IPS-18a (cell line): ENCODE measurements around the gene SMYD2.
"Not testable (repeated sequence)": the region's sequence is repeated elsewhere in the genome, so short reads cannot be mapped to it uniquely, and the experiment has no call there.

Experiments used
- H3K27ac ChIP-seq: one replicate; pipeline ENCODE4 v1.5.1; 2013; ENCODE audit warnings: low read length
- H3K27me3 ChIP-seq: one replicate; pipeline ENCODE4 v1.6.1; 2013; ENCODE audit warnings: mild to moderate bottlenecking, low read length; ENCODE audit not compliant: control insufficient read depth, insufficient read depth
- H3K36me3 ChIP-seq: one replicate; pipeline ENCODE4 v1.6.1; 2013; ENCODE audit warnings: low read depth, low read length; ENCODE audit not compliant: control insufficient read depth
- H3K4me1 ChIP-seq: one replicate; pipeline ENCODE4 v1.6.1; 2013; ENCODE audit warnings: low read depth, low read length; ENCODE audit not compliant: control insufficient read depth
- H3K4me3 ChIP-seq: one replicate; pipeline ENCODE4 v1.5.1; 2013; ENCODE audit warnings: low read length
- H3K9ac ChIP-seq: one replicate; pipeline ENCODE4 v1.6.1; 2013; ENCODE audit warnings: mild to moderate bottlenecking, low read length, moderate library complexity
- H3K9me3 ChIP-seq: one replicate; pipeline ENCODE4 v1.6.1; 2013; ENCODE audit warnings: low read depth, low read length; ENCODE audit not compliant: control insufficient read depth

SMYD2 gene

DNA sequence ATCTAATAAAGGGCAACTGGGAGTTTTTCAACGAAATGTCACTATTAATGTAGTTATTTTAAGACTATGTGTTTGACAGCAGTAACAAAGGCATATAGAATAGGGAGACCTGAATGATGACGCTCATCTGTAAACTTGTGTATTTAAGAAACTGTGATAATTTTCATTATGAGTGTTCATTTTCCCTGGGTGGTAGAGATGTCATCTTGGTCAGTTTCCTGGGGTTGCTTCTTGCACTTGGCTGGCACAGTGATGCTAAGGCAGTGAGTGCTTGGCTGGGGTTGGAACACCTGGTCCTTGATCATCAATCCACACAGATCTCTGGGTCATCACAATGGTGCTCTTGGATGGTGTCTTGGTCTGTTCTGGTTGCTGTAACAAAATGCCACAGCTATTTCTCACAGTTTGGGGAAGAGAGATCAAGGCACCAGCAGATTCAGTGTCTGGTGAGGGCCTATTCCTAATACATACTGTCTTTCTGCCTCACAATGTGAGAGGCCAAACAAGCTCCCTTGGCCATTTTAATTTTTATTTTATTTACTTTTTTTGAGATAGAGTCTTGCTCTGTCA lies 7.9 kb upstream of the SMYD2 start:
- Histone ChIP-seq H3K9me3 (no peaks in the 10 kb centered on the region), H3K27ac (no peak overlapping the region), H3K4me3 (no peak overlapping the region), H3K36me3 (no peaks in the 10 kb centered on the region), H3K4me1 (peaks cover 10% of the 10 kb centered on the region), H3K9ac (no peak overlapping the region), H3K27me3 (no peaks in the 10 kb centered on the region)

DNA sequence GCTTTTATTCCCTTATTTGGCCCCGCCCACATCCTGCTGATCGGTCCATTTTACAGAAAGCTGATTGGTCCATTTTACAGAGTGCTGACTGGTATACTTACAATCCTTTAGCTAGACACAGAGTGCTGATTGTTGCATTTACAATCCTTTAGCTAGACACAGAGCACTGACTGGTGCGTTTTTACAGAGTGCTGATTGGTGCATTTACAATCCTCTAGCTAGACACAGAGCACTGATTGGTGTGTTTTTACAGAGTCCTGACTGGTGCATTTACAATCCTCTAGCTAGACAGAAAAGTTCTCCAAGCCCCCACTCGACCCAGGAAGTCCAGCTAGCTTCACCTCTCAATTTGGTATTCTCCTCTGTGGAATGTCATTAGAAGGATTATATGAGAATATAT lies 5.3 kb upstream of the SMYD2 start:
- H3K4me1 ChIP-seq, result peaks cover 17% of the 10 kb centered on the region
- not testable (repeated sequence) for H3K27ac ChIP-seq, H3K36me3 ChIP-seq, H3K4me3 ChIP-seq, H3K9me3 ChIP-seq, H3K9ac ChIP-seq
- peaks cover 18% of the 10 kb centered on the region for H3K27me3 ChIP-seq

- H3K27me3 ChIP-seq, result peaks cover 21% of the 10 kb centered on the region
- H3K27ac ChIP-seq, result no peak overlapping the region
- no peaks in the 10 kb centered on the region for H3K36me3 ChIP-seq
- H3K9me3 ChIP-seq, result no peaks in the 10 kb centered on the region
- peaks cover 10% of the 10 kb centered on the region for H3K4me1 ChIP-seq
- H3K9ac ChIP-seq, result no peak overlapping the region
- no peak overlapping the region for H3K4me3 ChIP-seq
Measured at GRCh38 chr1:214276786-214277185, 4.2 kb upstream of the SMYD2 start.

- H3K9ac ChIP-seq, result no peak overlapping the region
- no peaks in the 10 kb centered on the region for H3K9me3 ChIP-seq
- peaks cover 11% of the 10 kb centered on the region for H3K4me1 ChIP-seq
- H3K36me3 ChIP-seq, result no peaks in the 10 kb centered on the region
- H3K27ac ChIP-seq, result no peak overlapping the region
- H3K27me3 ChIP-seq, result peaks cover 33% of the 10 kb centered on the region
- no peak overlapping the region for H3K4me3 ChIP-seq
Measured at GRCh38 chr1:214277704-214278635, 3.0 kb upstream of the SMYD2 start.

- Histone ChIP-seq H3K27ac (peak overlapping the region; percentile 40), H3K4me3 (peak overlapping the region; percentile 73), H3K36me3 (no peaks in the 10 kb centered on the region), H3K9me3 (no peaks in the 10 kb centered on the region), H3K27me3 (peaks cover 41% of the 10 kb centered on the region), H3K9ac (peak overlapping the region; percentile 60), H3K4me1 (peaks cover 11% of the 10 kb centered on the region)
Measured at GRCh38 chr1:214280386-214281020, 456 bp upstream of the SMYD2 start.

DNA sequence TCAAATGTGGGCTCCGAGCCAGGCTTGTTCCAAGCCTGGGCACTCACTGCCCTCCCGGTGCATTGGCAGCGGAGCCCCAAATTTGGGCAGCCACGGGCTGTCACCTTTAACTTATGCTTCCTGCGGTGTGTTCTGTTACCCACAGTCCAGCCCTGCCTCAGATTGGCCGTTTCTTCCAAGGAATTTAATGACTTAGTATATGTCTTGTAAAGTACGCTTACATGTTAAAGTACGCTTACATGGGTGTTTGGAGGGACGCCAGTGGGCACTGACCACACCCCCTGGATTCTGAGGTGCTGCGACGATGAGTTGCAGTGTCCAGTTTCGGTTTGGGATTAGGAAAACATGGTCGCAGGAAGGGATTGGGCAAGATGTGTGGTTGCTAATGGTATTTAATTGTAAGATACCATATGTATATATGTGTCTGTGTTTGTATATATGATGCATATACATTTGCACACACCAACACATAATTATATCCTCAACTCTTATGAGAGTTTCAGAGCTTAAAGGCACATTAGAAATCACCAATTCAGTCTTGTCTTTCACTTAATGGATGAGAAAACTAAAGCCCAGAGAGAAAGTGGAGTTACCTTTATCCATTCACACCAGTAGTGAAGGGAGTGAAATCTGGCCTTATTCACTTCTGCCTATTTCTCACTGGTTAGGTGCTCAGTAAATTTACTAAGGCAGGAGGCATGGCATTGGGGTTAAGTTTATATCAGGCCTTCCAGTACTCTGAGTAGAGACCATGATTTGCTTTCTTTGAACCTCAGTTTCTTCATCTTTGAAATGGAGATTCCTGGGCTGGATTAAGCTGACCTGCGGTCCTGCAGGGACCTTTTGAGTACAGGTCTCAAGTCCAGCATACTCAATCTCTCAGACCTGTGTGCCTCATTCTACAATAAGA lies 1.0 kb downstream of the SMYD2 start:
- Histone ChIP-seq H3K9me3 (no peaks in the 10 kb centered on the region), H3K27me3 (peaks cover 41% of the 10 kb centered on the region), H3K9ac (no peak overlapping the region), H3K27ac (no peak overlapping the region), H3K4me1 (peaks cover 11% of the 10 kb centered on the region), H3K36me3 (no peaks in the 10 kb centered on the region), H3K4me3 (peak overlapping the region; percentile 73)

DNA sequence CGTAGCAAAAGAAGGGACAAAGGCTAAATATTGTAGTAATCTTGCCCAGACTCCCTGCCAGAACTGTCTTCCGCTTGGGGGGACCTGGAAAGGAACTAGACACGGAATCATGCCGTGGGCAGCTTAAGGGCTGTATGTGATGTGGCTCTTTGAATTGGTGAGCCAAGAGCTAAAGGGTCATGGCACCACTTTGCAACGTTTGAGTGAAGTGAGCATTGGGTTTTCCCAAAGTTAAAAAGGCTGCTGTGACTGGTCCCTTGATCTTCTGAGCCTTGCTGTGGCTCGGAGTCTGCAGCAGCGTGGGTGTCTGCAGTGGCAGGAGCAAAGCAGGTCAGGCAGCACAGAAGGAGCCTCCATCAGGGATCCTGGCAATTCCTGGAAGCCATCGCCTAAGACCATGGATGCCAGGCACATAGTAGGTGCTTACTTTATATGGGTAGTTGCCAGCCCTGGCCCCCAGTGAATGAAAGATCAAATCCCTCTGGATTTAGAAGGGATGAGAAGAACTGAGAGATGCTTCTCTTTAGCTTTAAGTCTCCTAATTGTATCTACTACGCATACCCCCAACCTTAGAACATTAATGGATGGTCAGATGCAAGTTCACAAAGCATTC lies 1.8 kb downstream of the SMYD2 start:
- Histone ChIP-seq H3K4me3 (no peak overlapping the region), H3K4me1 (peaks cover 11% of the 10 kb centered on the region), H3K9me3 (no peaks in the 10 kb centered on the region), H3K36me3 (no peaks in the 10 kb centered on the region), H3K27me3 (peaks cover 42% of the 10 kb centered on the region), H3K27ac (no peak overlapping the region), H3K9ac (no peak overlapping the region)

DNA sequence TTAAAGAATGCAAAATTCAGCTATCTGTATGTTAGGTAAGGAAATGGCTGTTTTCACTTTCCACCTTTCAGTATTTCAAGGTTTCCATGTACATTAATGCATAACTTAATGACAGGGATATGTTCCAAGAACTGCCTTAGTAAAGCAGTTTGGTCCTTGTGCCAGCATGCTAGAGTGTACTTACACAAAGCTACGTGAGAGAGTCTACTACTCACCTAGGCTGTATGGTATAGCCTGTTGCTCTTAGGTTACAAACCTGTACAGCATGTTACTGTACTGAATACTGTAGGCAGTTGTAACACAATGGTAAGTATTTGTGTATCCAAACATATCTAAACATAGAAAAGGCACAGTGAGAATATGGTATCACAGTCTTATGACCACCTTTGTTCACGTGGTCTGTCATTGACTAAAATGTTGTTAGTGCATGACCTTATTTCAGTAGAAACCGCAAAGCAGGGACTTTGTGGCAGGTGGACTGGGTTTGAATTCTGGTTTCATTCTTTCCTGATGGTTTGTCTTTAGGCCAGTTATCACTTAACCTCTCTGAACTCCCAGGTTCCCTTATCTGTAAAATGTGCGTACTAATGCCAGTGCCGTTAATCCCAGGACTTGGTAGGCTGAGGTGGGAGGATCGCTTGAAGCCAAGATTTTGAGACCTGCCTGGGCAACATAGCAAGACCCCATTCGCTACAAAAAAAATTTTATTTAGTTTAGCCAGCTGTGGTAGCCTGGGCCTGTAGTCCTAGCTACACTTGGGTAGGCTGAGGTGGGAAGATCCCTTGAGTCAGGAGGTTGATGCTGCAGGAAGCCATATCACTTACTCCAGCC lies 4.9 kb downstream of the SMYD2 start:
- peaks cover 48% of the 10 kb centered on the region for H3K27me3 ChIP-seq
- no peak overlapping the region for H3K27ac ChIP-seq
- no peak overlapping the region for H3K9ac ChIP-seq
- H3K9me3 ChIP-seq, result no peaks in the 10 kb centered on the region
- H3K36me3 ChIP-seq, result no peaks in the 10 kb centered on the region
- H3K4me1 ChIP-seq, result peaks cover 33% of the 10 kb centered on the region
- no peak overlapping the region for H3K4me3 ChIP-seq

DNA sequence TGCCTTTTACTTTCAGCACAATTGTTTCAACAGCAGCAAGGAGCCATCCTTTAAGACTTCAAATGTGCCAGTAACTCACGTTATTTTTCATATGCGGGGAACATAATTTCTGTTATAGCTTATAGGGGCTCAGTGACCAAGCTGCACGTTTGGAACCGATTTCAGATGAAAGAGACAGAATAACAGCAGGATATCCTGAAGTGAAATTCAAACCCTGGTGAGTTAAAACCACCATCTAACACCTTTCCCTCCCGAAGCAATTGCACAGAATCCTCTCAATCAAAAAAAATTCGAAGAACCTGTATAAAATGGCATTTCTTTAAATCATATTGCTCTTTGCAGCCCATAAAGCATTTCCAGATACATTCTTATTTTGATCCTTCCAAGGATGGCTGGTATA lies 6.9 kb downstream of the SMYD2 start:
- peaks cover 37% of the 10 kb centered on the region for H3K4me1 ChIP-seq
- H3K9me3 ChIP-seq, result no peaks in the 10 kb centered on the region
- no peak overlapping the region for H3K9ac ChIP-seq
- H3K36me3 ChIP-seq, result no peaks in the 10 kb centered on the region
- H3K27ac ChIP-seq, result no peak overlapping the region
- H3K4me3 ChIP-seq, result no peak overlapping the region
- peaks cover 55% of the 10 kb centered on the region for H3K27me3 ChIP-seq

- Histone ChIP-seq H3K36me3 (no peaks in the 10 kb centered on the region), H3K9ac (no peak overlapping the region), H3K4me1 (peaks cover 37% of the 10 kb centered on the region), H3K9me3 (no peaks in the 10 kb centered on the region), H3K4me3 (peak overlapping the region; percentile 19), H3K27ac (no peak overlapping the region), H3K27me3 (peaks cover 49% of the 10 kb centered on the region)
Measured at GRCh38 chr1:214289574-214290272, 8.8 kb downstream of the SMYD2 start.
